GM10248 (cell line): ENCODE results near the gene BRF1.
"Not testable (repeated sequence)": the region's sequence is repeated elsewhere in the genome, so short reads cannot be mapped to it uniquely, and the experiment has no call there.

Experiments
- CTCF ChIA-PET: fragments of 300-600 bp; sonication (Branson Sonifier 250); formaldehyde crosslinking; extraction: SDS; loops from one replicate; lab custom pipeline; 2021; ENCODE audit warnings: antibody characterized with exemption; lab: Yijun Ruan, JAX
- POLR2A ChIA-PET: fragments of 350-650 bp; sonication (Branson Sonifier 250); formaldehyde crosslinking; extraction: SDS; loops from one replicate; lab custom pipeline; 2020; ENCODE audit warnings: antibody characterized with exemption; lab: Yijun Ruan, JAX
- DNase-seq: peaks from one replicate; pipeline ENCODE4 v3.0.0; 2012; ENCODE audit errors: extremely low spot score
- TF ChIP-seq, protein P1 (sequence below): IDR thresholded peaks from 2 replicates; pipeline ENCODE4 v1.5.1; 2012; ENCODE audit warnings: mild to moderate bottlenecking, low read depth; ENCODE audit errors: extremely low read depth, missing control alignments, control extremely low read depth

The BRF1 gene

DNA sequence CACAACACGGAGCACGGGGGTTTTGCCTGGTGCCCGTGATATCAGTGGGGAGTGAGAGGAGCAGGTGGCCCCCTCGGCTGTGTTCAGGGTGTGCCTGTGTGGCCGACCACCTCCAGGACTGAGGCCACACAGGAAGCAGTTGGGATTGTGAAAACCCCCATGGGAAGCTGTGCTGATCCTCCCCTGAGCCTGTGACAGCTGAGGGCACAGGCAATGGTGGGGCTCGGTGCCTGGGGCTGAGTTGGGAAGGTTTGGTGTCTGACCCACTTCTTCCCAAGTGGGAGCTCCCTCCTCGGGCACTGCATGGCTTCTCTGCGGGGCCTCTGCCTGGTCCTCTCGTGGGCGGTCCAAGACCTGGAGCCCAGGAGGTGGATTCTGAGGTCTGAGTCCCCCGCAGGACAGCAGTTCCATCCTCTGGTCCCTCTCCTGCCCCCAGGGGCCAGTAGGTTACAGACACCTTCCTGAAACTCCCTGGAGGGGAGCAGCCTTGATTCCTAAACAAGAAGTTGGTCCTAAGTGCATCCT, 31.6 kb upstream of the BRF1 start:
- ChIA-PET CTCF (interaction anchor here (1.2 kb wide), 1 partner anchor 16 kb away, joined by 3 read pairs; no protein-coding TSS in a partner anchor), POLR2A (no interaction called here)
- TF ChIP-seq, protein P1, sequence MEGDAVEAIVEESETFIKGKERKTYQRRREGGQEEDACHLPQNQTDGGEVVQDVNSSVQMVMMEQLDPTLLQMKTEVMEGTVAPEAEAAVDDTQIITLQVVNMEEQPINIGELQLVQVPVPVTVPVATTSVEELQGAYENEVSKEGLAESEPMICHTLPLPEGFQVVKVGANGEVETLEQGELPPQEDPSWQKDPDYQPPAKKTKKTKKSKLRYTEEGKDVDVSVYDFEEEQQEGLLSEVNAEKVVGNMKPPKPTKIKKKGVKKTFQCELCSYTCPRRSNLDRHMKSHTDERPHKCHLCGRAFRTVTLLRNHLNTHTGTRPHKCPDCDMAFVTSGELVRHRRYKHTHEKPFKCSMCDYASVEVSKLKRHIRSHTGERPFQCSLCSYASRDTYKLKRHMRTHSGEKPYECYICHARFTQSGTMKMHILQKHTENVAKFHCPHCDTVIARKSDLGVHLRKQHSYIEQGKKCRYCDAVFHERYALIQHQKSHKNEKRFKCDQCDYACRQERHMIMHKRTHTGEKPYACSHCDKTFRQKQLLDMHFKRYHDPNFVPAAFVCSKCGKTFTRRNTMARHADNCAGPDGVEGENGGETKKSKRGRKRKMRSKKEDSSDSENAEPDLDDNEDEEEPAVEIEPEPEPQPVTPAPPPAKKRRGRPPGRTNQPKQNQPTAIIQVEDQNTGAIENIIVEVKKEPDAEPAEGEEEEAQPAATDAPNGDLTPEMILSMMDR: no peak
- DNase-seq: no peak

DNA sequence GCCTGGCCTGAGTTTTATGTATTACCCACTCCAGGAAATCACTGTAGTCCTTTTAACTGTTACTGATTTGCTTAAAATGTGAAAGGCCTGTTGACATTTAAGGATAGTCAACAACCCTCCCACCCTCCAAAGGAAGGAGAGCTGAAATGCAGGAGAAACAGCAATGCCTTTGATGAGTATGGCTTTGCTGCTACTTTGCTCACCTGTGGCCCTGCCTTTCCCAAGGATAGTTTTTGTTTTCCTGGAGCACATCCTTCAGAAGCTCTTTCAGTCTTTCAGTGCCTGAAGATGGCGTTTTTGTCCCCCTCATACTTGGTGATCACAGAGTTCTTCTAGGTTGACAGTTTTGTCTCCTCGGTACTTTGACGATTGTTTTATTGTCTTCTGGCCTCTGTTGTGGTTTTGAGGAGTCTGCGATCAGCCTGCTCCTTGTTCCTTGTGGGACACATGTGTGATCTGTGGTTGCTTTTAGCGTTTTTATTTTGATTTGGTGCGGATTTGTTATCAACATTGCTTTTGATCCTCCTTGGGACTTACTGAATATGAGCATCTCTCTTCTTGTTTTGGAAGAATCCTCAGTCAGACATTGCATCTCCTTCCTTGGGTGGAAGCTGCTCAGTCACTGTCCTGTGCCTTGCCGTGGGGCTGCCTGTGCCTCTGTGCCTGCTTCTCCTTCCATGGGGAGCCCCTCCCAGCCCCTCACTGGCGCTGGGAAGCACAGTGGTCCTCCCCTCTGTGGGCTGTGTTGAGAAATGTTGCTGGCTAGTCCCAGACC, 31.0 kb upstream of the BRF1 start:
- ChIA-PET CTCF (interaction anchor here (1.0 kb wide), 1 partner anchor 8 kb away, joined by 4 read pairs; no protein-coding TSS in a partner anchor), POLR2A (no interaction called here)
- no peak for DNase-seq
- TF ChIP-seq, protein P1: no peak

DNA sequence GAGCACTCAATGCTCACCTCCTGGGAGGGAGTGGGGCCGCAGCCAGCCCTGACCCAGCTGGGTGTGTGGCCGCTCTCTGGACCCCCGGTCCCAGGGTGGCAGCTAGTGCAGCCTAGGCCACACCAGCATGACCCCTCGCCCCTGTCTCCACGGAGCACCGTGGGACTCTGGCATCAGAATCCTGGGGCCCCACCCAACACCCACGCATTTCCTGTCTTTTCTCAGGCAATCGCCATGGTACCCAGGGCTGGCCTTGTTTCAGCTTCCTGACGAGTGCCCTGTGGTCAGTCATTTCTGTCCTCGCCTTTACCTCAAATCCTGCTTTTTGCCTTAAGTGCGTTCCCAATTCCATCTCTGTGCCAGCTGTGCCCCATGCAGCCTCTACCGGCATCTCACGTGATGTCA, 29.7 kb upstream of the BRF1 start:
- no peak for DNase-seq
- TF ChIP-seq, protein P1: no peak
- CTCF ChIA-PET: no interaction called here
- POLR2A ChIA-PET: no interaction called here

DNA sequence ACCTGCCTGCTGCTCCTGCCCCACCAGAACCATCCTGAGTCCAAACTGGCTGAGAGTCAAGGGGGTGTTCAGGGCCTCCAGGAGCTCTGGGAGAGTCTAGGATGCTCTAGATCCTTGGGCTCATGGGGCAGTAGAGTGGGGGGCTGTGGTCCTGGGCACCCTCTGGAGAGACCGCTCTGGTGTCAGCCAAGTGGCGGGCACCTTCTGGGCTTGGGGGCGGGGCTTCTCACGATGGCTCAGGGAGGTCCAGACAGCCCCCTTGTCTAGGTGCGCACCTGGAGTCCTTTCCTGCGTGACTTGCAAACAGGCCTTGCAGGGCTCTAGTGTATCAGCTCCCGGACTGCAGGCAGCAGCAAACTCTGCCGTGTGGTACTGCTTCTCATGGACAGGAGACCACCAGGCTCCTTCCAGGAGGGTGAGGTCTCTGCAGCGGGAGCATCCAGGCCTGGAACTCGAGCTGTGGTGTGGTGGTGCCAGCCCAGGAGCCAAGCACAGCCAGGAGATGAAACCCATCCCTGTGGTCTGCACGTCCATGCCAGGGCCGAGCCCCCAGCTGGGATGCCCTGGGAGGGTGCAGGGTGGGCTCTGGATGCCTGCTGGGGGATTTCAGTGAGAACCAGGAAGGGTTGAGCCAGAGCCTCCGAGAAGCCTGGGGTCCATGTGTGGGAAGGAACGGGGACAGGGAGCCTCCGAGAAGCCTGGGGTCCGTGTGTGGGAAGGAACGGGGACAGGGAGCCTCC, 28.8 kb upstream of the BRF1 start:
- ChIA-PET CTCF (interaction anchor here (0.8 kb wide), 1 partner anchor 9 kb away, joined by 3 read pairs; no protein-coding TSS in a partner anchor), POLR2A (no interaction called here)
- TF ChIP-seq, protein P1: no peak
- DNase-seq: no peak

DNA sequence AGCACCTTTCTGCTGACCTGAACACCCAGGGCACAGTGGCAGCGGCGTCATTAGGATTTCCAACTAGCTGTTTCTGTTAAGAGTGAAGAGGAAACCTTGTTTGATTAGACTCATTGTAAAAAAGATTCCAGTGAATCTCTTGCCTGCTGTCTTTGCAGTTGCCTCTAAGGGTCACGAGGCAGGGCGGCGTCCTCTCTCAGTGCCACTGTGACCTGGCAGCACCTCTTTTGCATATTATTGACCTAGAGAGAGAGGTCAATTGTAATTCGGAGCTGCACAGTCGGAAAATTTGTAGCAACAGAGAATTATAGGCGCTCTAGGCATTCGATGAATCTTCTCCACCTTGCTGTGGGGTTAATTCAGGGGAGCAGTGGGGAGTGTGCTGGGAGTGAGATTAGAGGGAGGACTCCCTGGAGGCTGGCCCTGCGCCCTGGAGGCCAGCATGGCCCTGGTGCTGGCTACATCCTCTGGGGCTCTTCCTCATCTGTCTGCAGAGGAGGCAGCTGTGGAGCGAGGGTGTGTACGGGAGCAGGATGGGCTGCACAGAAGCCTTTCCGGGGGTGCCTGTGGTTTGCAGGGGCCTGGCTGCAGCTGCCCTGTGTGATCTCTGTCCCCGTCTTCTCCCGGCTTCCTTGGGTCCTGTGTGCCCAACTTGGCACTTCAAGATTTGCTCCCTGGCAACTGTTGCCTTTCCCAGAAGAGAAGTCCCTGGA, 28.0 kb upstream of the BRF1 start:
- ChIA-PET CTCF (interaction anchor here (0.8 kb wide), 1 partner anchor 10 kb away, joined by 3 read pairs; no protein-coding TSS in a partner anchor), POLR2A (no interaction called here)
- TF ChIP-seq, protein P1: no peak
- DNase-seq: no peak

DNA sequence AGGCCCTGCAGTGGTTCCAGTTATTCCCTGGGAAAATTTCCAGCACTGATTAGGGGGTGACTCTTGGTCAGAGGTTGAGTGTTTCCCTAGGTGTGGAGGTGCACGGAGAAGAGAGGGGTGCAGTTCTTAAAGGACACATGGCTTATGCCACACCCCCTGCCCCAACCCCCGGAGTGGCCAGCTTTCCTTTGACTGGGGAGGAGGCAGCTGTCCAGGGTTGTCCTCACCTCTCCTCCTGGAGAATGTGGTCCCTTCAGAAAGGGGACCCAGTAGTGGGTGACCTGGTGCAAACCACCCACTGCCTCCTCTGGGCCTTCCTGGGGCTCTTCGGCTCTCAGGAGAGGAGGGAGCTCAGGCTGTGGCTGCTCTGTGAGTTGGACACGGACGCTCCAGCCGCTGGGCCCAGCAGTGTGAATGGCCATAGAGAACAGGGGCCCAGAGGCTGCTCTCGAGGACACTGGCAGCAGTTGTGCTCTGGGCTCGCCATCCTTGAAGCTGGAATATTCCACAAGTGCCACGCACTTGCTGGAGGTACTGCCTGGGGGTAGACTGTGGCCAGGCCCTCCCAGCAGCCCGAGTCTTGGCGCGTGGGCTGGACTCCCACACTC, 27.4 kb upstream of the BRF1 start:
- no peak for DNase-seq
- ChIA-PET POLR2A (no interaction called here), CTCF (no interaction called here)
- TF ChIP-seq, protein P1: no peak

DNA sequence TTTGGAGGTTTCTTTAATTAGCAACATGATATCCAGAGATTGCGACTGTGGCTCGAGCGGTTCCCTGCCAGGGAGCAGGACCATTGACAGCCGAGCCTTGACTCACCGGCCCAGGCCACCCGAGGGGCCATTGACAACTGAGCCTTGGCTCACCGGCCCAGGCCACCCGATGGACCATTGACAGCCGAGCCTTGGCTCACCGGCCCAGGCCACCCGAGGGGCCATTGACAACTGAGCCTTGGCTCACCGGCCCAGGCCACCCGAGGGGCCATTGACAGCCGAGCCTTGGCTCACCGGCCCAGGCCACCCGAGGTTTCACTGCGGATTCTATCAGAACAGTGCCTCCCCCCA, 26.9 kb upstream of the BRF1 start:
- CTCF ChIA-PET, DNase-seq, POLR2A ChIA-PET: not testable (repeated sequence)
